Prostate gland (tissue), 2 donors: ENCODE measurements around the gene STX1B.
"Not testable (repeated sequence)": the region's sequence is repeated elsewhere in the genome, so short reads cannot be mapped to it uniquely, and the experiment has no call there.

ENCODE experiments used
- POLR2A ChIP-seq: fragments of 450-650 bp; IDR thresholded peaks from one replicate; pipeline ENCODE4 v1.6.1; 2016; ENCODE audit warnings: antibody characterized with exemption, mild to moderate bottlenecking
- POLR2AphosphoS5 ChIP-seq: sonication (generic); formaldehyde crosslinking; IDR thresholded peaks from one replicate; pipeline ENCODE4 v1.6.1; 2017; ENCODE audit warnings: antibody characterized with exemption
- TF ChIP-seq, protein P1 (sequence below), 4 experiments: fragments of 200-600 bp in 2 of 4; fragments of 450-650 bp in 2 of 4; sonication (generic) in 2 of 4; IDR thresholded peaks; 1 replicate in 3 of 4; 2 replicates in 1 of 4; pipeline ENCODE4 v1.5.1; 2016 to 2019; ENCODE audit warnings: antibody characterized with exemption in 4 of 4, mild to moderate bottlenecking in 2 of 4, moderate library complexity in 2 of 4

GRCh38 chr16:31017756-31018155 is 7.3 kb upstream of the STX1B start:
- TF ChIP-seq, protein P1, sequence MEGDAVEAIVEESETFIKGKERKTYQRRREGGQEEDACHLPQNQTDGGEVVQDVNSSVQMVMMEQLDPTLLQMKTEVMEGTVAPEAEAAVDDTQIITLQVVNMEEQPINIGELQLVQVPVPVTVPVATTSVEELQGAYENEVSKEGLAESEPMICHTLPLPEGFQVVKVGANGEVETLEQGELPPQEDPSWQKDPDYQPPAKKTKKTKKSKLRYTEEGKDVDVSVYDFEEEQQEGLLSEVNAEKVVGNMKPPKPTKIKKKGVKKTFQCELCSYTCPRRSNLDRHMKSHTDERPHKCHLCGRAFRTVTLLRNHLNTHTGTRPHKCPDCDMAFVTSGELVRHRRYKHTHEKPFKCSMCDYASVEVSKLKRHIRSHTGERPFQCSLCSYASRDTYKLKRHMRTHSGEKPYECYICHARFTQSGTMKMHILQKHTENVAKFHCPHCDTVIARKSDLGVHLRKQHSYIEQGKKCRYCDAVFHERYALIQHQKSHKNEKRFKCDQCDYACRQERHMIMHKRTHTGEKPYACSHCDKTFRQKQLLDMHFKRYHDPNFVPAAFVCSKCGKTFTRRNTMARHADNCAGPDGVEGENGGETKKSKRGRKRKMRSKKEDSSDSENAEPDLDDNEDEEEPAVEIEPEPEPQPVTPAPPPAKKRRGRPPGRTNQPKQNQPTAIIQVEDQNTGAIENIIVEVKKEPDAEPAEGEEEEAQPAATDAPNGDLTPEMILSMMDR (IDR thresholded peaks at IDR 0.05) = not testable (repeated sequence)
- not testable (repeated sequence) for TF ChIP-seq POLR2A, POLR2AphosphoS5
